ENCODE data around the gene TBC1D22A. TPM values are rescaled to one million over a fixed set of nuclear protein-coding genes. Genes with fewer than 3 reads are reported as not detected.

The TBC1D22A gene
- total RNA-seq, 1 donor from 2014 or later: 18.9 TPM

GRCh38 chr22:47160141-47160541, 397.7 kb downstream of the TBC1D22A start:
- Mint-ChIP-seq H3K36me3 (ENCODE audit: low read depth) (no peaks in the 10 kb centered on the region), H3K27me3 (ENCODE audit: low read depth) (no peaks in the 10 kb centered on the region), H3K9me3 (ENCODE audit: low read depth) (no peaks in the 10 kb centered on the region), H3K4me3 (ENCODE audit: unreplicated experiment) (no peak overlapping the region), H3K4me1 (ENCODE audit: low read depth) (no peaks in the 10 kb centered on the region), H3K27ac (ENCODE audit: unreplicated experiment) (no peak overlapping the region)
- TF ChIP-seq CTCF (IDR thresholded peaks at IDR 0.05): no peak
- peak; percentile 89 for DNase-seq (ENCODE audit: low spot score)

- H3K4me3 Mint-ChIP-seq (ENCODE audit: unreplicated experiment): no peak overlapping the region
- no peaks in the 10 kb centered on the region for H3K4me1 Mint-ChIP-seq (ENCODE audit: low read depth)
- no peaks in the 10 kb centered on the region for H3K27me3 Mint-ChIP-seq (ENCODE audit: low read depth)
- H3K36me3 Mint-ChIP-seq (ENCODE audit: low read depth): no peaks in the 10 kb centered on the region
- H3K27ac Mint-ChIP-seq (ENCODE audit: unreplicated experiment): no peak overlapping the region
- TF ChIP-seq CTCF (IDR thresholded peaks at IDR 0.05): no peak
- no peaks in the 10 kb centered on the region for H3K9me3 Mint-ChIP-seq (ENCODE audit: low read depth)
- peak; percentile 59 for DNase-seq (ENCODE audit: low spot score)
Observed at GRCh38 chr22:47160781-47161520, 398.5 kb downstream of the TBC1D22A start.

GRCh38 chr22:47161631-47162030, 399.2 kb downstream of the TBC1D22A start:
- no peak overlapping the region for H3K27ac Mint-ChIP-seq (ENCODE audit: unreplicated experiment)
- no peak overlapping the region for H3K4me3 Mint-ChIP-seq (ENCODE audit: unreplicated experiment)
- H3K4me1 Mint-ChIP-seq (ENCODE audit: low read depth): no peaks in the 10 kb centered on the region
- TF ChIP-seq CTCF (IDR thresholded peaks at IDR 0.05): no peak
- peak; percentile 84 for DNase-seq (ENCODE audit: low spot score)
- H3K9me3 Mint-ChIP-seq (ENCODE audit: low read depth): no peaks in the 10 kb centered on the region
- H3K36me3 Mint-ChIP-seq (ENCODE audit: low read depth): no peaks in the 10 kb centered on the region
- H3K27me3 Mint-ChIP-seq (ENCODE audit: low read depth): no peaks in the 10 kb centered on the region

- Mint-ChIP-seq H3K4me1 (ENCODE audit: low read depth) (no peaks in the 10 kb centered on the region), H3K4me3 (ENCODE audit: unreplicated experiment) (no peak overlapping the region), H3K36me3 (ENCODE audit: low read depth) (peaks cover 2% of the 10 kb centered on the region), H3K9me3 (ENCODE audit: low read depth) (no peaks in the 10 kb centered on the region), H3K27ac (ENCODE audit: unreplicated experiment) (no peak overlapping the region), H3K27me3 (ENCODE audit: low read depth) (no peaks in the 10 kb centered on the region)
- TF ChIP-seq CTCF (IDR thresholded peaks at IDR 0.05): no peak
- DNase-seq (ENCODE audit: low spot score): peak; percentile 65
Observed at GRCh38 chr22:47162865-47163264, 400.4 kb downstream of the TBC1D22A start.

- Mint-ChIP-seq H3K9me3 (ENCODE audit: low read depth) (no peaks in the 10 kb centered on the region), H3K36me3 (ENCODE audit: low read depth) (peaks cover 2% of the 10 kb centered on the region), H3K4me3 (ENCODE audit: unreplicated experiment) (no peak overlapping the region), H3K4me1 (ENCODE audit: low read depth) (no peaks in the 10 kb centered on the region), H3K27ac (ENCODE audit: unreplicated experiment) (no peak overlapping the region), H3K27me3 (ENCODE audit: low read depth) (no peaks in the 10 kb centered on the region)
- no peak for TF ChIP-seq CTCF (IDR thresholded peaks at IDR 0.05)
- peak; percentile 86 for DNase-seq (ENCODE audit: low spot score)
Observed at GRCh38 chr22:47163481-47163855, 401.0 kb downstream of the TBC1D22A start.
